GM18505 (cell line): ENCODE measurements around the gene NCL.
"Not testable (repeated sequence)": the region's sequence is repeated elsewhere in the genome, so short reads cannot be mapped to it uniquely, and the experiment has no call there.

Experiments used
- ATAC-seq: cut with Tn5 transposase; IDR thresholded peaks from one replicate; pipeline ENCODE4 v1.9.1; 2021; ENCODE audit not compliant: unreplicated experiment
- POLR2A ChIP-seq: IDR thresholded peaks from 4 replicates; pipeline ENCODE4 v1.6.1; 2011; ENCODE audit warnings: borderline replicate concordance; ENCODE audit not compliant: insufficient read depth, insufficient read length; ENCODE audit errors: extremely low read depth

The NCL gene

GRCh38 chr2:231449503-231450054 lies 14.7 kb downstream of the NCL start:
- no peak for ATAC-seq
- TF ChIP-seq POLR2A: no peak

- ATAC-seq: no peak
- TF ChIP-seq POLR2A: no peak
Measured at GRCh38 chr2:231436957-231437356, 27.3 kb downstream of the NCL start.

- TF ChIP-seq POLR2A: no peak
- no peak for ATAC-seq
Measured at GRCh38 chr2:231433990-231434389, 30.3 kb downstream of the NCL start.

GRCh38 chr2:231431606-231432005 lies 32.7 kb downstream of the NCL start:
- no peak for TF ChIP-seq POLR2A
- no peak for ATAC-seq

GRCh38 chr2:231430437-231430836 lies 33.8 kb downstream of the NCL start:
- not testable (repeated sequence) for ATAC-seq

- ATAC-seq: no peak
- no peak for TF ChIP-seq POLR2A
Measured at GRCh38 chr2:231429901-231430300, 34.4 kb downstream of the NCL start.

- TF ChIP-seq POLR2A: no peak
- no peak for ATAC-seq
Measured at GRCh38 chr2:231429152-231429551, 35.1 kb downstream of the NCL start.

- ATAC-seq: no peak
- no peak for TF ChIP-seq POLR2A
Measured at GRCh38 chr2:231427116-231427515, 37.2 kb downstream of the NCL start.

GRCh38 chr2:231425811-231426703 lies 38.2 kb downstream of the NCL start:
- no peak for ATAC-seq
- no peak for TF ChIP-seq POLR2A

GRCh38 chr2:231425291-231425810 lies 38.9 kb downstream of the NCL start:
- TF ChIP-seq POLR2A: no peak
- ATAC-seq: no peak

GRCh38 chr2:231423176-231423575 lies 41.1 kb downstream of the NCL start:
- ATAC-seq: no peak

GRCh38 chr2:231422056-231422455 lies 42.2 kb downstream of the NCL start:
- ATAC-seq: no peak
- no peak for TF ChIP-seq POLR2A

More at GRCh38 chr2:231423176-231423575, 41.1 kb downstream of the NCL start:
- TF ChIP-seq POLR2A: no peak

- ATAC-seq: no peak
- TF ChIP-seq POLR2A: no peak
Measured at GRCh38 chr2:231421051-231421580, 43.2 kb downstream of the NCL start.

- ATAC-seq: no peak
Measured at GRCh38 chr2:231418820-231419640, 45.3 kb downstream of the NCL start.

GRCh38 chr2:231415029-231415428 lies 49.3 kb downstream of the NCL start:
- TF ChIP-seq POLR2A: no peak
- ATAC-seq: no peak

More at GRCh38 chr2:231418820-231419640, 45.3 kb downstream of the NCL start:
- no peak for TF ChIP-seq POLR2A
